IMR-90 (cell line): Measurements from ENCODE around the gene PSRC1. TPM values are rescaled to one million over a fixed set of nuclear protein-coding genes. Genes with fewer than 3 reads are reported as not detected.
A peak's percentile ranks its signal among the peaks of the same experiment; 100 is the strongest.

Source experiments
- ATAC-seq: fragments of 200-7000 bp; cut with Tn5 transposase; 2 replicates; pipeline ENCODE4 v1.9.1; 2020; ENCODE audit warnings: low read depth, mild to moderate bottlenecking, moderate library complexity
- BruUV-seq: library from RNA; stranded (reverse); fragments of 400-500 nt; replicated peaks from 2 replicates; lab custom pipeline; 2021; lab: Mats Ljungman, UMichigan
- CTCF ChIA-PET: fragments of 300-600 bp; formaldehyde crosslinking; extraction: SDS; loops from one replicate; lab custom pipeline; 2021; ENCODE audit warnings: antibody characterized with exemption; lab: Yijun Ruan, JAX
- POLR2A ChIA-PET: fragments of 300-600 bp; sonication (Branson Sonifier 250); formaldehyde crosslinking; loops from one replicate; lab custom pipeline; 2022; ENCODE audit warnings: antibody characterized with exemption; ENCODE audit not compliant: unreplicated experiment; lab: Charles Lee
- DNase-seq: peaks from one replicate; pipeline ENCODE4 v3.0.0; 2013
- H2AFZ ChIP-seq: replicated peaks from 2 replicates; pipeline ENCODE3; 2013; ENCODE audit warnings: low read length, mild to moderate bottlenecking; ENCODE audit not compliant: poor library complexity
- H2AK5ac ChIP-seq: 2 replicates; pipeline ENCODE4 v1.6.1; 2013; ENCODE audit warnings: low read depth, low read length, inconsistent platforms
- H2AK9ac ChIP-seq: replicated peaks from 2 replicates; pipeline ENCODE3; 2013; ENCODE audit warnings: mild to moderate bottlenecking, low read depth, low read length, moderate library complexity; ENCODE audit not compliant: poor library complexity
- H2BK120ac ChIP-seq: 2 replicates; pipeline ENCODE4 v1.6.1; 2013; ENCODE audit warnings: low read depth, low read length, inconsistent platforms
- H2BK15ac ChIP-seq: 3 replicates; pipeline ENCODE4 v1.6.1; 2013; ENCODE audit warnings: low read depth, low read length, inconsistent platforms
- H2BK20ac ChIP-seq: 2 replicates; pipeline ENCODE4 v1.6.1; 2013; ENCODE audit warnings: low read depth, mild to moderate bottlenecking, inconsistent platforms, low read length, moderate library complexity
- H2BK5ac ChIP-seq: 2 replicates; pipeline ENCODE4 v1.6.1; 2013; ENCODE audit warnings: mild to moderate bottlenecking, low read depth, low read length, inconsistent platforms; ENCODE audit not compliant: poor library complexity, severe bottlenecking
- H3K14ac ChIP-seq: replicated peaks from 2 replicates; pipeline ENCODE4 v1.6.1; 2013; ENCODE audit warnings: low read depth, low read length, inconsistent platforms
- H3K18ac ChIP-seq: 2 replicates; pipeline ENCODE4 v1.6.1; 2013; ENCODE audit warnings: low read depth, low read length, control low read depth
- H3K23ac ChIP-seq: 2 replicates; pipeline ENCODE4 v1.6.1; 2013; ENCODE audit warnings: low read depth, low read length, inconsistent platforms
- H3K27ac ChIP-seq: 2 replicates; pipeline ENCODE4 v1.5.1; 2013; ENCODE audit warnings: mild to moderate bottlenecking, control low read depth, low read length; ENCODE audit not compliant: insufficient read depth
- H3K27me3 ChIP-seq: 2 replicates; pipeline ENCODE4 v1.6.1; 2013; ENCODE audit warnings: low read length; ENCODE audit not compliant: control insufficient read depth, insufficient read depth
- H3K36me3 ChIP-seq: 2 replicates; pipeline ENCODE4 v1.6.1; 2013; ENCODE audit warnings: low read length, mixed read lengths; ENCODE audit not compliant: control insufficient read depth, insufficient read depth
- H3K4ac ChIP-seq: 2 replicates; pipeline ENCODE4 v1.6.1; 2013; ENCODE audit warnings: low read depth, low read length, inconsistent platforms
- H3K4me1 ChIP-seq: 2 replicates; pipeline ENCODE4 v1.6.1; 2013; ENCODE audit warnings: low read length, mixed read lengths; ENCODE audit not compliant: control insufficient read depth, insufficient read depth
- H3K4me2 ChIP-seq: 2 replicates; pipeline ENCODE4 v1.6.1; 2013; ENCODE audit warnings: low read depth, mild to moderate bottlenecking, control low read depth, low read length, moderate library complexity
- H3K4me3 ChIP-seq: 2 replicates; pipeline ENCODE4 v1.5.1; 2013; ENCODE audit warnings: low read depth, mild to moderate bottlenecking, control low read depth, low read length, moderate library complexity; ENCODE audit not compliant: insufficient read depth
- H3K56ac ChIP-seq: 2 replicates; pipeline ENCODE4 v1.6.1; 2013; ENCODE audit warnings: low read length, inconsistent platforms; ENCODE audit not compliant: insufficient read depth; ENCODE audit errors: extremely low read depth
- H3K79me1 ChIP-seq, 2 experiments: 2 replicates each; pipeline ENCODE4 v1.6.1; 2013; ENCODE audit warnings: low read length in 2 of 2, inconsistent platforms in 1 of 2, low read depth in 1 of 2
- H3K9ac ChIP-seq: 2 replicates; pipeline ENCODE4 v1.6.1; 2013; ENCODE audit warnings: low read depth, low read length, control low read depth
- H3K9me1 ChIP-seq: 2 replicates; pipeline ENCODE4 v1.6.1; 2013; ENCODE audit warnings: low read length, inconsistent platforms; ENCODE audit not compliant: insufficient read depth
- H3K9me3 ChIP-seq: 2 replicates; pipeline ENCODE4 v1.6.1; 2013; ENCODE audit warnings: low read length; ENCODE audit not compliant: control insufficient read depth, insufficient read depth
- H4K20me1 ChIP-seq: 2 replicates; pipeline ENCODE4 v1.6.1; 2013; ENCODE audit warnings: low read length, inconsistent platforms; ENCODE audit not compliant: insufficient read depth
- H4K5ac ChIP-seq: 2 replicates; pipeline ENCODE4 v1.6.1; 2013; ENCODE audit warnings: mild to moderate bottlenecking, low read depth, low read length, control low read depth
- H4K8ac ChIP-seq, 2 experiments: 2 replicates each; pipeline ENCODE4 v1.6.1; 2013; ENCODE audit warnings: low read depth in 2 of 2, low read length in 2 of 2, control low read depth in 1 of 2, inconsistent platforms in 1 of 2
- H4K91ac ChIP-seq: 2 replicates; pipeline ENCODE4 v1.6.1; 2013; ENCODE audit warnings: low read depth, low read length, inconsistent platforms; ENCODE audit not compliant: insufficient read depth
- CHD1 ChIP-seq: IDR thresholded peaks from 2 replicates; pipeline ENCODE4 v1.6.1; 2012; ENCODE audit warnings: low read depth, low read length, improper control_type of control experiment
- MXI1 ChIP-seq: IDR thresholded peaks from 2 replicates; pipeline ENCODE4 v1.6.1; 2012; ENCODE audit warnings: low read depth, mild to moderate bottlenecking, low read length, moderate library complexity, borderline replicate concordance
- USF2 ChIP-seq: fragments of 150-350 bp; IDR thresholded peaks from 2 replicates; pipeline ENCODE4 v1.6.1; 2017; ENCODE audit warnings: mild to moderate bottlenecking, antibody characterized with exemption, low read length, low read depth
- WGBS, 2 experiments: methylation state at CpG; one replicate each; pipeline versions ENCODE4 v1.1.5 to v1.1.7; 2013; ENCODE audit warnings: missing lambda C conversion rate in 2 of 2; ENCODE audit not compliant: insufficient read length in 1 of 2; ENCODE audit errors: extremely low coverage in 2 of 2; 5-methylcytosine and 5-hydroxymethylcytosine counted together
- dilution Hi-C: fragments of 300-500 bp; cut with HindIII; formaldehyde crosslinking; loops from one replicate; pipeline ENCODE4 v1.14.3; 2018; ENCODE audit warnings: low sequenced_read_pairs; ENCODE audit not compliant: unreplicated experiment
- in situ Hi-C: fragments of 300-500 bp; cut with MboI; formaldehyde crosslinking; loops from 3 replicates; pipeline ENCODE4 v1.14.3; 2019; ENCODE audit warnings: low sequenced_read_pairs, inconsistent platforms, mixed read lengths
- intact Hi-C: fragments of 100-400 bp; cut with micrococcal nuclease; formaldehyde crosslinking; loops from 2 replicates; pipeline ENCODE4 v1.10.0; 2022
- polyA plus RNA-seq, 3 experiments: library from polyadenylated mRNA; depleted of rRNA; stranded (reverse); fragments of >200 nt; gene quantifications; 2 replicates each; pipeline ENCODE4 v1.2.3, GENCODE V29; 2012; ENCODE audit warnings: low replicate concordance in 1 of 3
- total RNA-seq: library from RNA; depleted of rRNA; stranded (reverse); fragments of >200 nt; gene quantifications from 2 replicates; pipeline ENCODE4 v1.2.3, GENCODE V29; 2012

Gene PSRC1
- total and polyA plus RNA-seq, 2 of the 4 experiments (the other 2 are of a cell fraction) = 34.6 to 40.3 TPM

- DNase-seq (no peak), ATAC-seq (no peak)
- no peak overlapping the region for H2BK20ac ChIP-seq
- WGBS, 2 experiments = 57% methylated on average over 1 of the region's 6 CpGs; no CpG with 5 or more reads in 1 of the 2 experiments
- H3K23ac ChIP-seq = no peak overlapping the region
- no peak overlapping the region; the same call in 1 of the 2 replicates for H2AK5ac ChIP-seq
- H3K36me3 ChIP-seq = no peaks in the 10 kb centered on the region
- no peak overlapping the region for H3K4me3 ChIP-seq
- no peak overlapping the region for H2BK5ac ChIP-seq
- no peak overlapping the region for H4K8ac ChIP-seq
- no peaks in the 10 kb centered on the region for H4K20me1 ChIP-seq
- H4K5ac ChIP-seq = no peak overlapping the region
- no peak overlapping the region for H2BK15ac ChIP-seq
- H3K4me1 ChIP-seq = no peaks in the 10 kb centered on the region
- POLR2A ChIA-PET = no interaction called here
- H2BK120ac ChIP-seq = 0 out of 2 replicates have a peak overlapping the region, but pooled peaks have one; percentile 16
- H3K56ac ChIP-seq = no peak overlapping the region
- H3K14ac ChIP-seq = no peak overlapping the region
- H2AK9ac ChIP-seq = no peak overlapping the region
- no peaks in the 10 kb centered on the region for H3K27me3 ChIP-seq
- intact Hi-C loops = no loop called here
- no peak for TF ChIP-seq CHD1
- no peak for TF ChIP-seq USF2
- no peak for TF ChIP-seq MXI1
- no peaks in the 10 kb centered on the region for H3K79me1 ChIP-seq
- H2AFZ ChIP-seq = peak overlapping the region; percentile 1
- no peak overlapping the region for H3K18ac ChIP-seq
- H3K27ac ChIP-seq = no peak overlapping the region
- no peaks in the 10 kb centered on the region for H3K9me3 ChIP-seq
- H3K9me1 ChIP-seq = peaks cover 3% of the 10 kb centered on the region; the same call in 1 of the 2 replicates
- no TSS peak for BruUV-seq
- H3K4me2 ChIP-seq = no peak overlapping the region
- no peak overlapping the region for H3K9ac ChIP-seq
- in situ Hi-C loops = no loop called here
- dilution Hi-C loops = no loop called here
- CTCF ChIA-PET = no interaction called here
- H4K91ac ChIP-seq = no peak overlapping the region
- no peak overlapping the region for H3K4ac ChIP-seq
Measured at GRCh38 chr1:109290998-109291397, 8.1 kb upstream of the PSRC1 start.
